GM12891 (cell line): ENCODE measurements around the gene OTOG.

ENCODE experiments used
- PAX5 ChIP-seq: IDR thresholded peaks from 2 replicates; pipeline ENCODE4 v1.6.1; 2011; ENCODE audit warnings: low read length, moderate library complexity, mild to moderate bottlenecking; ENCODE audit not compliant: insufficient read depth, severe bottlenecking
- POLR2A ChIP-seq: IDR thresholded peaks from 2 replicates; pipeline ENCODE4 v1.6.1; 2011; ENCODE audit warnings: low read depth, low read length, control low read depth
- POLR2AphosphoS5 ChIP-seq: IDR thresholded peaks from 2 replicates; pipeline ENCODE4 v1.6.1; 2011; ENCODE audit warnings: low read depth, low read length, control low read depth
- SPI1 ChIP-seq: IDR thresholded peaks from 2 replicates; pipeline ENCODE4 v1.6.1; 2011; ENCODE audit warnings: low read depth, low read length, control low read depth
- TAF1 ChIP-seq: IDR thresholded peaks from 2 replicates; pipeline ENCODE4 v1.6.1; 2011; ENCODE audit warnings: low read depth, low read length, control low read depth

DNA sequence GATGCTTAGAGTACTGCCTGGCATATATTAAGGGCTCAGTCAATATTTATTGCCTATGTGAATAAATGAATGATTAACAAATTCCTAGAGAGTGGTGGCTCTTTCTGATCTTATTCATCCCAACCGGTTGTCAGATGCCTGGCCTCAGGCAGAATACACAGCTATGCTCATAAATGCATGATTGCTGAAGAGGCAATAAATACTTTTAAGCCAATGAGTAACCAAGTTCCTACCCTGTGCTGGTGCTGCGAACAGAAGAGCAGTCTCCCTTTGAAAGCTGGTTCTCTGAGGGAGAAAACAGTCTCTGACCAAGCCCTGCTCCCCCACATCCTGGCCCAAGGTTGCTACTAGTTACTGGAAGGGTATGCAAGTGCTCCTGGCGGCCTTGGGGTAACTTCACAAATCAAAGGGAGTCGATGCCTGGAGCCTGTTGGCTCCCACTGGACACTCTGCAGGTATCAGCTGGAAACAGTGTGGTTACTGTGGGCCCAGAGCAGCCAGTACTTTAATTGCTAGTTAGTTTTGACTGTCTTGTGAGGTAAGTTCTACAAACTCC is 5.7 kb upstream of the OTOG start:
- TF ChIP-seq SPI1 (no peak), POLR2AphosphoS5 (no peak), POLR2A (no peak), TAF1 (no peak), PAX5 (no peak)
